Fibroblast of skin of abdomen (primary cell): ENCODE results near the gene CACNA1B.

Experiments
- DNase-seq: peaks from one replicate; pipeline ENCODE4 v3.0.0-alpha.2; 2013

CACNA1B gene

DNA sequence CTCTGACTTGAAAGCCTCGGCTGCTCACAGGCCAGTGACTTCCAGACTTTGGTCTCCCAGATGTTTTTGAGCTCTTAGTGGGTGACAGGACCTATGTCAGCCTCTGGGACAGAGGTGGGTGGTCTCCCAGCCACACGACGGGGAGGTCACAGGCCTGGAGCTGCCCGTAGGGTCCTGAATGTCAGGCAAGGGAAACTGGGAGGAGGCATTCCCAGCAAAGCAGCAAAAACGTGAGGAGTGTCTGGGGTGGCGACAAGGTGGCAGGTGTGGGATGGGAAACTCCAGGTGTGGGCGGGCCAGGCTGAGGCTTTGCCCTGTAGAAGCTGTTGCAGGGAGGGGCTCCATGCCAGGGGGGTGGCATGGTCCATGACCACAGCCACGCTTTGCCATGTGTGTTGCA lies 110.5 kb downstream of the CACNA1B start:
- DNase-seq: no peak

DNA sequence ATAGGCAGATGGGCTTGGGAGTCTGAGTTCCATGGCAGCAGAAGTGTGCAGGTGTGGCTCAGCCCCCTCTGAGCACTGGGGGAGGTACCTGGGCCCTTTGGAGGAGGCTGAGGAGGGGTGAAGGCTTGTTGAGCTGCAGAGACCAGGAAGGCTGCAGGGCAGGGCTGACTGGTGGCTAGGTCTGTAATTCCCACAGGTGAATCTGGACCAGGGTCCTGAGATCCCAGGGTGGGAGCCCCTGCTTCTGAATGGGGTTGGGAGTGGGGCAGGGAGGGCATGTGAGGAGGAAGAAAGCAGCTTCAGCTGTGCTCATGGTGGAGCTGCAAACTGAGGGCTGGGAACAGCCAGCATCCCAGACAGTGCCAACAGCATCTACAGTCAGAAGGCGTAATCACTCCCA lies 111.1 kb downstream of the CACNA1B start:
- no peak for DNase-seq

DNA sequence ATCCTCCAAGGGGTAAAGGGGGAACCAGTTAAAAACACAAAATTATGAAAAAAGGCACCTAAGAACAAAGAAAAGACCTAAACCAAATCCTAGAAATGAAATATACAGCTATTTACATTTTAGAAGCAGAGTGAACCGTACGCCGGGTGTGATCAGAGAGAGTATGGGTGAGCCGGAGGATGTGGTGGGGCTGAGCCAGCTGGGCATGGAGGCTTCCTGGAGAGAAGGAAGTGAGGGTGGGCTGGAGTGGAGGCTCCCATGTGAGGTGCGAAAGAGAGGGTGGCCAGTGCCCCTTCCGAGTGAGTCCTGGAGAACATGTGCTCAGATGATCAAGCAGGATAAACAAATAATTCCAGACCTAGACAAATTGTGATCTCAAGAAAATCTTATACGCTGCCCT lies 111.6 kb downstream of the CACNA1B start:
- DNase-seq: no peak

DNA sequence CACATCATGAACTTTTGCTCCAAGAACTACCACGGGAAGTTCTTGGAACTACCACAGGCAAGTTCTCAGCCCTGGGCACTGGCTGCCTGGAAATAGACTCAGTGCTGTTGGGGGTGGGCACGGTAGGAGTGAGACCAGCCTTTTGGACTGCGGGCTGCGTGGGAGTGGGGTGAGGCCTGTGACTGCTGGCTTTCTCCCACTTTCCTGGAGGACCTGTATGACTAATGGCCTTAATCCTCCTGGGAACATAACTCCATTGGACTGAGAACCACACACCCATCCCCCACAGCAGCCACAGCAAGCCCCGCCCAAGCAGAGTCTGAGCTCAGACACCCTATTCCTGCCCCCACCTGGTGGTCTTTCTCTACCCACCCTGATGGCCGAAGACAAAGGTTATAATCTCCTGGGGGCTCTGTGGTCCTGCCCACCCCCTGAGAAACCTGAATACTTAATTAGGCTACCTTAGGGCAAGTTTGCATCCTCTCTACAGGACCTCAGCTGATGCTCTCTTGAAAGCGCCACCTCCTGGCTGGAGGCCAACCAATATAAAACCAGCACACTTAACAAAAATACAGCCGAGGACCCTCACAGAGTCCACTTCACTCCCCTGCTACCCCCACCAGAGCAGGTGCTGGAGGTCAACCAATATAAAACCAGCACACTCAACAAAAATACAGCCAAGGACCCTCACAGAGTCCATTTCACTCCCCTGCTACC lies 112.6 kb downstream of the CACNA1B start:
- DNase-seq: no peak

- DNase-seq: no peak
Measured at GRCh38 chr9:138003485-138004190, 126.1 kb downstream of the CACNA1B start.

- no peak for DNase-seq
Measured at GRCh38 chr9:138006576-138007233, 129.1 kb downstream of the CACNA1B start.

- no peak for DNase-seq
Measured at GRCh38 chr9:138007566-138007917, 130.0 kb downstream of the CACNA1B start.

DNA sequence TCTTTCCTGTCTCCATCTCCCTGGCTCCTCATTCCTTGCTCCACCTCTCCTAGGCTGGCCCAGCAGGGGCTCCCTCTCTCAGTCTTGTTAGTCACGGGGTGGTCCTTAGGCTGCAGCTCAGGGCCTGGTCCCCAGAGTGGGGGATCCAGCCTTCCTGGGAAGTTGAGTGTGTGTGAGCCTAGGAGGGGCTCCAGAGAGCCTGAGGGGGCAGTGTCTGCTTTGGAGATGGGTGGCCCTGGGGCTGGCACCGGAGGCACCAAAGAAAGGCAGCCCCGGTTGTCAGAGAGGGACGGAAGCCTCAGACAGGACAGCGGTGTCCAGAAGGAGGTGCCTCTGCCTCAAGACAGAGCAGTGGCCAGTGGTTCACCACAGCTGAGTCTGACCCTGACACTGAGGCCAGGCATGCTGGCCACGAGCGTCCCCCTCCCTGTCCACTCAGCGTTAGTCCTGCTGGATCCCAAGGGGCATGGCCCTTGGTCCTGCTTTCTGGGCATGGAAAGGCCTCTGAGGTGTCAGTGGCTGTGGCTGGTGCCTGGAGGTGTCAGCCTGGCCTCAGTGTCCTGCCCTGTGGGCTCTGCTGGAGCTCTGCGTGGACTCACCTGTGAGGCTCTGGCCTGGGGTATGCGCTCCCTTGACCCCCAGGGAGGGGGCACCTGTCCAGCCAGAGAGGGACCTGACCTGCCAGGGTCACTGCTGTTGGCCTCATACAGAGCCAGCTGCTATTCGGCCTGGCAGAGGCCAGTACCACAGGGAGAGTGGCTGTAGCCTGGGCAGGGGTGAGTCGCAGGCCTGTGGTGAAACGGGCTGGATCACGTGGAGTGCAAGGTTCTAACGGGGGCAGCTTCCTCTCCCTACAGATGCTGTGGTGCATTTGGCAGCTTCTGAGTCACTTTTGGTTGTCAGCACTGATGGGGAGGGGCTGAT lies 130.6 kb downstream of the CACNA1B start:
- no peak for DNase-seq

GRCh38 chr9:138009016-138009802 lies 131.6 kb downstream of the CACNA1B start:
- no peak for DNase-seq

DNA sequence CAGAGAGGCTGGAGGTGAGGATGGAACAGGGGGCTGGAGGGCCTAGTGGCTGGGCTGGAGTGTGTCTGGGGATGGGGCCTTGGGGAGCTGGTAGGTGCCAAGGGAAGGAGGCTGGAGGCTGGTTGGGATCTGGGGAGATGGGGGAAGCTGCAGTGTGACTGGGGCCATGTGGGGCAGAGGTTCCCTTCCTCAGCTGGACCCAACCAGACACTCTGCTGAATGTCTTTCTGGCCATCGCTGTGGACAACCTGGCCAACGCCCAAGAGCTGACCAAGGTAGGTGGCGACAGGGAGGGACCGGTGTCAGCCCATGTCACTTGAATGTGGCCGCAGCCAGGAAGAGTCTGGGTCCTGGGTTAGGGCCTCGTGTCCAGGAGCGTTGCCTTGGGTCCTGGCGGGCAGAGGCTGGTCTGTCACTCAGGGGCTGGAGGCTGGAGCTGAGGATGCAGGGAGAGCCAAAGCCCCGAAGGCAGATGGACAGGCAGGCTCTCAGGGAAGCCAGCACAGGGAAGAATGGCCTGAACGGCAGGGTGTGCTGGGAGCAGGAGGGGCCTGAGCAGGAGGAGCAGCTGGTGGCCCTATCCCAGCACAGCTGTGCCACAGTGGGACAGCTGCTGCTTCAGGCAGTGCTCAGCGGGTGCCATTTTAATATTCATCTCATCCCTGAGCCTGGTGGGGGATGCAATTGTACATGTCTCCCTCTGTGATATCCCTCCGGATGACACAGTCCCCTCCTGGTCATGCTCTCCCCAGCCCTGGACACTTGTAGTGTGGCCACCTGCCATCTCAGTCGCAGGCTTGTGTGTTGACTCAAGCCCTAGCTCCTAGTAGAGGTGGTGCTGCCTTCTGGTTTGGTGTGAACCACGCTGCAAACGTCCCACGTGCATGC lies 132.5 kb downstream of the CACNA1B start:
- no peak for DNase-seq

- no peak for DNase-seq
Measured at GRCh38 chr9:138010861-138011260, 133.3 kb downstream of the CACNA1B start.

DNA sequence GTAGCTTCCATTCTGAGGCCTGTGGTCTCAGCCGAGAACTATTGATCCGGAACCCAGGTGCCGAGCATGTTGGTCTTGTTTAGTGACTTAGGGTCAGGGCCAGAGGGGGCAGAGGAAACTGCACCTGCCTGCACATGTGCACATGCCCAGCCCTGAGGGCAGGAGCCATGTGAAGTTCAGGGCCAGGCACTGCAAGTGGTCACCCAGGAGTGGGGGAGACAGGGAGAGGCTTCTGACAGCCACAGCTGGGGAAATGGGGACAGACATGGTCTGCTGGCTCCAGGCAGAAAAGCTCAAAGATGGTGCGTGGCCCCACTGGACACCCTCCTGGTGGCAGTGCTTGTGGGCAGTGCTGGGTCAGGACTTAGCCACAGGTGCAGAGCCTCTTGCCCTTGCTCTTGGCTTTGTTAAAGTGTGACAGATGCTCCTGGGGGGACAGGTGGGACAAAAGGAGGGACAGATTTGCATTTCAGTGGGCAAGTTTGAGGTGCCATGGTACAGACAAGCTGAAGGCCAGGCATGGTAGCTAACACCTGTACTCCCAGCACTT lies 134.4 kb downstream of the CACNA1B start:
- no peak for DNase-seq

- DNase-seq: no peak
Measured at GRCh38 chr9:138013273-138013672, 135.7 kb downstream of the CACNA1B start.

DNA sequence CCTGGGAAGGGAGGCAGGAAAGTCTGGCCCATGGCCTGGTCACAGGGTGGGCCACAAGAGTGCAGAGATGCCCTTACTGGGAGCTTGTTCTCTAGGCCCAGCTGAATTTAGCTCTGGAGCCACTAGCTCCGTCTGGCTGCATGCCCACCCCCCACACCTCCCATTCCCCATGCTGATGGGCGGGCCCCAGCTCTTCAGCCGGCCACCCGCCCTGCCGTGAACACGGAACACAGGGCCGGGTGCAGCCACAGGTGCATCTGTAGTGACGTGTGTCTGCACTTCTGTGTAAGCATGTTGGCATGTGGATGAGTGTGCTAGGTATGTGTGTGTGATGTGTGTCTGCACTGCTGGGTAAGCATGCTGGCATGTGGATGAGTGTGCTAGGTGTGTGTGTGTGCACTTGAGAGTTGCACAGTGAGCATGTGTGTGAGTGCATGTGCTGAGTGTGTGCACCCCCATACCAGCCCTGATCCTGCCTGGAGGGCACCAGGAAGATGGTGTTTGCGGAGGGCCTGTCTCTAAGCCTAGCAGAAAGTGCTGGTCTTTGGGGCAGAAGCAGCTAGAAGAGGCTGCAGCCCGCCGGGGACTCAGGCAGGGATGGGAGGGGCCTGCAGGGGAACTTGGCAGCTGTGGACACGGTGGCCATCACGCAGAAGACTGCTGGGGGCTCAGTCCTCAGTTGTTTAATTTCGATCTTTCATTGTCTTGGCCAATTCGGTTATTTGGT lies 136.4 kb downstream of the CACNA1B start:
- DNase-seq: no peak

DNA sequence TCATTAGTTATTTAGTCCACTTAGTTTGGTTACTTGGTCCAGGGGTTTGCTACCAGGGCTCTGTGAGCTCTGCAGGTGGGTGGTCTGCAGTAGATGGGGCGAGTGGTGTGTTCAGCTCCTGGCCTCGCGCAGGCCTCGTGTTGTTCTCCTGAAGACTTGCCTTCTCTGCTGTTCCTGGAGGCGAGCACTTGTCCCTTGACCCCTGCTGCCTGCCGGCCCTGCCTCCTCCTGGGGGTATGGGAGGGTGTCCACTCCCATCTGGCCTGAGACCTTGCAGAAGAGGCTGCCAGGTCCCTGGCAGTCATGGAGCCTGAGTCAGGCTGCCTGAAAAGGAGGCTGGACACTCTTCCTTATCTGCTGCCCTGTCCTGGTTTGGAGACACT lies 137.0 kb downstream of the CACNA1B start:
- DNase-seq: no peak

DNA sequence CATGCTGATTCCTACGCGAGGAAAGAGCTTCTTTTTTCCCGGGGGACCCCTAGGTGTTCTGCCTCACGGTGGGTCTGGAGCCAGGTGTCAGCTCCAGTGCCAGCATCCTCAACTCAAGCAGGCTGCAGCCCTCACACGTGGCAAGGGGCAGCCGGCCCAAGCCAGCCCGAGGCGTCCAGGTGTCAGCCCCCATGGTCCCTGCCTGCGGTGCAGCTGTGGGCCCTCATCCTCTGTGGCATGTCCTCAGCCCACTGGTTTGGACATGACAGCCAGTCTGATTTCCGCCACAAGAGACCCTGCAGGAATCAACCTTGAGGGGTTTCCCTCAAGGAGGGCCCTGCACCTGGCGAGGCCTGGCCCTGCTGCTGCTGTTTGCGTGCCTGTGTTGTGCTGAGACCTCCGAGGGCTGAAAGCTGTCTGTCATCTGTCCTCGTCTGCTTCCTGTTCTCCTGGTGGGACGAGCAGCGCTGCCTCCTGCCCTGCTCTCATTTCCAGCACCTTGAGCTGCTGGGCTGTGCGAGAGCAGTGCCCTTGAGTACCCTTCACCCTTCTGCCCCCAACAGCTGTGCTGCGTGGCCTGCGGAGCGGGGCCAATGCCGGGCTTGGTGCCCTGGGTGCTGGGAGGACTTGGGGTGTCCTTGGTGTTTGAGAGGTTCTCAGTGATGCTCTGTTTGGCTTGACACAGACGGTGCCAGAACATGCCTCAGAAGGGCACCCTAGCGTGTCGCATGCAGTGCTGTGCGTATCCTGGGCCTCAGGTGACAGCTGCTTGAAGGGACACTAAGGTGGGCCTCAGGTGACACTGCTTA lies 137.6 kb downstream of the CACNA1B start:
- DNase-seq: no peak

- DNase-seq: no peak
Measured at GRCh38 chr9:138016406-138017187, 139.0 kb downstream of the CACNA1B start.

DNA sequence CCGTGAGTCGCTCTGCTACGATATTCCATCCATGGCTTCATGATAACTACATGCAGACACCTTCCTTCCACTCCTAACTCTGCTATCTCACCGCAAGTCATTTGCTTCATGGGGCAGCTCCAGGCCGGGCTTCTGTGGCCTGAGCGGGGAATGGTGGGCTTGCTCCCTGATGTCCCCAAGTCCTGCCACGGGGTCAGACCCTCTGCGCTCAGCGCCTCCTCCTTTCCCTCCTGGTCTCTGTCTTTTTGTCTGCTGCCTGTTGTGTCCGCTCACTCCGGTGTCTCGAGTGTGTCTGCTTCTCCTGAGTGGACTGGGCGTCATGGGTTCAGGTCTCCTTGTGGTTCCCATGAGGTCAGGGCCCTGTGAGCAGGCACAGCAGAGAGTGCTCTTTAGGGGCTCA lies 139.6 kb downstream of the CACNA1B start:
- DNase-seq: no peak
